ENCODE measurements around the gene ESRRA. TPM values are rescaled to one million over a fixed set of nuclear protein-coding genes. Genes with fewer than 3 reads are reported as not detected.

Gene ESRRA
- total RNA-seq, 1 experiment from 2014 or later = 16.0 TPM

DNA sequence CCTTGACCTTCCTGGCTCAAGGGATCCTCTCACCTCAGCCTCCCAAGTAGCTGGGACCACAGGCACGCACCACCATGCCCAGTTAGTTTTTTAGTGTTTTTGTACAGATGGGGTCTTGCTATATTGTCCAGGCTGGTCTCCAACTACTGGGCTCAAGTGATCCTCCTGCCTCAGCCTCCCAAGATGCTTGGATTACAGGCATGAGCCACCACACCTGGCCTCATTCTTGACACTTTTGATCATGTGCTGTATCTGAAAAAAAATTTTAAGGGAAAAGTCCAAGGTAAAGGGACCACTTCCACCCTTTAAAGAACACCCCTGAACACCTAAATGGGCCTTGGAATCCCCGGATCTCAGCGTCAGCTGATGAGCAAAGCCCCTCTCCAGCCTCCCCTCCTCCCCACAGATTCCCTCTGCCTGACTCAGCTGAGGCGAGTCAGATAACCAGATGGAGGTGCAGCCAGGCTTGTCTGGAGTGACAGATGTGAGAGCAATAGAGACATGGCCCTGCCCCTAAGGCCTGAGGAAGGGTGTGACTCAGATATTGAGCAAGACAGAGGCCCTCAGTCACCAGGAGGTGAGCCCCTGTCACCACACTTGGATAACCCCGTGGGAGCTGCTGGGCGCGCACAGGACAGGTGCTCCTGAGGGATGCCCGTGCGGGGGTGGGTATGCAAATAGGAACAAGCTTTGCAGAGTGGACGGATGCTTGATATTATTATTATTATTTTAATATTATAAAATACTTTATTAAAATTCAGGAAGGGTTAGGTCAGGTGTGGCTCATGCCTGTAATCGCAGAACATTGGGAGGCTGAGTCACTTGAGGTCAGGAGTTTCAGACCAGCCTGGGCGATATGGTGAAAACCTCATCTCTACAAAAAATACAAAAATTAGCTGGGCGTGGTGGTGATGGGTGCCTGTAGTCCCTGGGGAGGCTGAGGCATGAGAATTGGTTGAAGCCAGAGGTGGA, 29.7 kb downstream of the ESRRA start:
- Histone ChIP-seq H3K4me1 (ENCODE audit: low read length) (peaks cover 55% of the 10 kb centered on the region), H3K9ac (ENCODE audit: low read length) (0 out of 2 replicates have a peak overlapping the region, but pooled peaks have one; percentile 13), H3K36me3 (ENCODE audit: insufficient read depth, low read length) (peaks cover 11% of the 10 kb centered on the region; the same call in 1 of the 2 replicates), H3K4me2 (ENCODE audit: low read depth, low read length, poor library complexity, severe bottlenecking) (peak overlapping the region; percentile 33), H3K79me2 (ENCODE audit: low read length) (peaks cover 26% of the 10 kb centered on the region), H3K27ac (ENCODE audit: low read length) (peak overlapping the region; percentile 90), H3K4me3 (ENCODE audit: low read length) (no peak overlapping the region), H4K20me1 (ENCODE audit: insufficient read depth, low read depth, low read length) (peaks cover 3% of the 10 kb centered on the region; the same call in 1 of the 2 replicates), H3K9me3 (ENCODE audit: low read length) (no peaks in the 10 kb centered on the region), H3K9me2 (replicated peaks; ENCODE audit: insufficient read depth, low read length) (no peaks in the 10 kb centered on the region), H3K27me3 (ENCODE audit: low read length) (no peaks in the 10 kb centered on the region), H2AFZ (ENCODE audit: low read length) (no peak overlapping the region)
- DNase-seq = peak; percentile 97

DNA sequence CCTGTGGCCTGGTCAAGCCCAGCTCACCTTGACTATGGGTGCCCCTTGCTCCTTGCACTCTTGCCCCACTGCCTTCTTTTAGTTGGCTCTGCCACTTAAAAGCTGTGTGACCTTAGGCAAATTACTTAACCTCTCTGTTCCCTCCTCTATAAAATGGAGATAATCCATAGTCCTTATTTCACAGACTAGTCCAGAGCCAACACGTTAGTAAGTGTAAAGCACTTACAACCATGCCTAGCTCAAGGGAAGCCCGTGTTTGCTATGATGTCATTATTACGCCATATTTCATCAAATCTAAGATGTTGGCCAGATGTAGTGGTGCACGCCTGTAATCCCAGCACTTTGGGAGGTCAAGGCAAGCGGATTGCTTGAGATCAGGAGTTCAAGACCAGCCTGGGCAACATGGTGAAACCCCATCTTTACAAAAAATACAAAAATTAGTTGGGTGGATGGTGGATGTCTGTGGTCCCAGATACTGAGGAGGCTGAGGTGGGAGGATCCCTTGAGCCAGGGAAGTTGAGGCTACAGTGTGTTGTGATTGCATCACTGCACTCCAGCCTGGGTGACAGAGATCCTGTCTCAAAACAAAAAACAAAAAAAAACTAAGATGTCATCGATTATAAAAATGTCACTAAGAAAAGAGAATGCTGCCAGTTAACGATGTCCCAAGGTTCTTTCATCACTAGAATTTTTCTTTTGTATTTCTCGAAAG, 32.4 kb downstream of the ESRRA start:
- Histone ChIP-seq H4K20me1 (ENCODE audit: insufficient read depth, low read depth, low read length) (peaks cover 16% of the 10 kb centered on the region; the same call in 1 of the 2 replicates), H3K27ac (ENCODE audit: low read length) (peak overlapping the region; percentile 90; the same call in 1 of the 2 replicates), H3K9me3 (ENCODE audit: low read length) (no peaks in the 10 kb centered on the region), H2AFZ (ENCODE audit: low read length) (no peak overlapping the region), H3K36me3 (ENCODE audit: insufficient read depth, low read length) (peaks cover 11% of the 10 kb centered on the region; the same call in 1 of the 2 replicates), H3K79me2 (ENCODE audit: low read length) (peaks cover 30% of the 10 kb centered on the region), H3K9ac (ENCODE audit: low read length) (no peak overlapping the region), H3K9me2 (replicated peaks; ENCODE audit: insufficient read depth, low read length) (no peaks in the 10 kb centered on the region), H3K4me2 (ENCODE audit: low read depth, low read length, poor library complexity, severe bottlenecking) (no peak overlapping the region), H3K27me3 (ENCODE audit: low read length) (no peaks in the 10 kb centered on the region), H3K4me1 (ENCODE audit: low read length) (peaks cover 59% of the 10 kb centered on the region), H3K4me3 (ENCODE audit: low read length) (no peak overlapping the region)
- no peak for DNase-seq

GRCh38 chr11:64338716-64339115, 33.4 kb downstream of the ESRRA start:
- peak overlapping the region; percentile 90 for H3K4me2 ChIP-seq (ENCODE audit: low read depth, low read length, poor library complexity, severe bottlenecking)
- H3K36me3 ChIP-seq (ENCODE audit: insufficient read depth, low read length) = peaks cover 11% of the 10 kb centered on the region
- peaks cover 59% of the 10 kb centered on the region for H3K4me1 ChIP-seq (ENCODE audit: low read length)

DNA sequence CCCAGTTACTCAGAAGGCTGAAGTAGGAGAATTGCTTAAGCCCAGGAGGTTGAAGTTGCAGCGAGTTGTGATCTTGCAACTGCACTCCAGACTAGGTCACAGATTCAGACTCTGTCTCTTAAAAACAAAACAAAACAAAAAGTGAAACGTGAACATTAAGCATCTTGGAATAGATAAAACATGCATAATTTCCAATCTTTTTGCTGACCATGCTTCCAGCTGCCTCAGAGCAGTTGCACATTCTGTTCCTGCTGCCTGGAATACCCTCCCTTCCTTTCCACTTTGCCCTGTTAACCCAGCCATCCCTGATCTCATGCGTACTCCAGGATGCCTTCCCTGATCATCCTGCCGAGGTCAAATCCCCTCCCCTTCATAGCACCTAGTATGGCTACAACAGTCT, 34.0 kb downstream of the ESRRA start:
- Histone ChIP-seq H2AFZ (ENCODE audit: low read length) (no peak overlapping the region), H3K36me3 (ENCODE audit: insufficient read depth, low read length) (peaks cover 11% of the 10 kb centered on the region), H3K9me2 (replicated peaks; ENCODE audit: insufficient read depth, low read length) (no peaks in the 10 kb centered on the region), H3K9me3 (ENCODE audit: low read length) (no peaks in the 10 kb centered on the region), H3K9ac (ENCODE audit: low read length) (peak overlapping the region; percentile 88), H3K4me1 (ENCODE audit: low read length) (peaks cover 59% of the 10 kb centered on the region), H3K4me3 (ENCODE audit: low read length) (peak overlapping the region; percentile 79), H4K20me1 (ENCODE audit: insufficient read depth, low read depth, low read length) (peaks cover 23% of the 10 kb centered on the region; the same call in 1 of the 2 replicates), H3K4me2 (ENCODE audit: low read depth, low read length, poor library complexity, severe bottlenecking) (peak overlapping the region; percentile 90), H3K27ac (ENCODE audit: low read length) (peak overlapping the region; percentile 90), H3K79me2 (ENCODE audit: low read length) (peaks cover 34% of the 10 kb centered on the region), H3K27me3 (ENCODE audit: low read length) (no peaks in the 10 kb centered on the region)
- DNase-seq = no peak

More at GRCh38 chr11:64338716-64339115, 33.4 kb downstream of the ESRRA start:
- peak overlapping the region; percentile 79 for H3K4me3 ChIP-seq (ENCODE audit: low read length)
- H4K20me1 ChIP-seq (ENCODE audit: insufficient read depth, low read depth, low read length) = peaks cover 23% of the 10 kb centered on the region; the same call in 1 of the 2 replicates
- peak overlapping the region; percentile 88 for H3K9ac ChIP-seq (ENCODE audit: low read length)
- no peaks in the 10 kb centered on the region for H3K27me3 ChIP-seq (ENCODE audit: low read length)
- DNase-seq = no peak
- no peaks in the 10 kb centered on the region for H3K9me2 ChIP-seq (replicated peaks; ENCODE audit: insufficient read depth, low read length)
- no peaks in the 10 kb centered on the region for H3K9me3 ChIP-seq (ENCODE audit: low read length)
- peaks cover 34% of the 10 kb centered on the region for H3K79me2 ChIP-seq (ENCODE audit: low read length)
- peak overlapping the region; percentile 90 for H3K27ac ChIP-seq (ENCODE audit: low read length)
- no peak overlapping the region for H2AFZ ChIP-seq (ENCODE audit: low read length)

GRCh38 chr11:64339754-64340408, 34.6 kb downstream of the ESRRA start, which contains the start of gene CCDC88B:
Gene CCDC88B, plus strand, starts transcription at chr11:64340204. Its CDS starts 63 bp downstream, at chr11:64340267.
- Histone ChIP-seq H3K27ac (ENCODE audit: low read length) (peak within 1 kb of the TSS; percentile 90), H3K4me2 (ENCODE audit: low read depth, low read length, poor library complexity, severe bottlenecking) (peak within 1 kb of the TSS; percentile 90), H3K9me3 (ENCODE audit: low read length) (no peaks in the 10 kb centered on the region), H3K9me2 (replicated peaks; ENCODE audit: insufficient read depth, low read length) (no peaks in the 10 kb centered on the region), H3K4me1 (ENCODE audit: low read length) (peaks cover 55% of the 10 kb centered on the region), H2AFZ (ENCODE audit: low read length) (no peak within 1 kb of the TSS), H3K27me3 (ENCODE audit: low read length) (no peaks in the 10 kb centered on the region), H4K20me1 (ENCODE audit: insufficient read depth, low read depth, low read length) (peaks cover 23% of the 10 kb centered on the region; the same call in 1 of the 2 replicates), H3K79me2 (ENCODE audit: low read length) (peaks cover 34% of the 10 kb centered on the region), H3K9ac (ENCODE audit: low read length) (peak within 1 kb of the TSS; percentile 88), H3K36me3 (ENCODE audit: insufficient read depth, low read length) (peaks cover 13% of the 10 kb centered on the region), H3K4me3 (ENCODE audit: low read length) (peak within 1 kb of the TSS; percentile 79)
- peak; percentile 95 for DNase-seq

GRCh38 chr11:64340671-64341335, 35.5 kb downstream of the ESRRA start:
- peak; percentile 93 for DNase-seq
- peaks cover 23% of the 10 kb centered on the region; the same call in 1 of the 2 replicates for H4K20me1 ChIP-seq (ENCODE audit: insufficient read depth, low read depth, low read length)
- H2AFZ ChIP-seq (ENCODE audit: low read length) = no peak overlapping the region
- peaks cover 13% of the 10 kb centered on the region for H3K36me3 ChIP-seq (ENCODE audit: insufficient read depth, low read length)
- peak overlapping the region; percentile 79 for H3K4me3 ChIP-seq (ENCODE audit: low read length)
- H3K4me2 ChIP-seq (ENCODE audit: low read depth, low read length, poor library complexity, severe bottlenecking) = peak overlapping the region; percentile 90
- H3K79me2 ChIP-seq (ENCODE audit: low read length) = peaks cover 34% of the 10 kb centered on the region
- H3K9me3 ChIP-seq (ENCODE audit: low read length) = no peaks in the 10 kb centered on the region
- H3K9me2 ChIP-seq (replicated peaks; ENCODE audit: insufficient read depth, low read length) = no peaks in the 10 kb centered on the region
- H3K27me3 ChIP-seq (ENCODE audit: low read length) = no peaks in the 10 kb centered on the region
- H3K9ac ChIP-seq (ENCODE audit: low read length) = peak overlapping the region; percentile 88
- H3K4me1 ChIP-seq (ENCODE audit: low read length) = peaks cover 47% of the 10 kb centered on the region
- H3K27ac ChIP-seq (ENCODE audit: low read length) = peak overlapping the region; percentile 90

GRCh38 chr11:64341429-64341828, 36.1 kb downstream of the ESRRA start:
- Histone ChIP-seq H3K4me2 (ENCODE audit: low read depth, low read length, poor library complexity, severe bottlenecking) (peak overlapping the region; percentile 90), H4K20me1 (ENCODE audit: insufficient read depth, low read depth, low read length) (peaks cover 23% of the 10 kb centered on the region; the same call in 1 of the 2 replicates), H3K36me3 (ENCODE audit: insufficient read depth, low read length) (peaks cover 13% of the 10 kb centered on the region), H3K27me3 (ENCODE audit: low read length) (no peaks in the 10 kb centered on the region), H3K9me2 (replicated peaks; ENCODE audit: insufficient read depth, low read length) (no peaks in the 10 kb centered on the region), H3K79me2 (ENCODE audit: low read length) (peaks cover 34% of the 10 kb centered on the region), H3K9me3 (ENCODE audit: low read length) (no peaks in the 10 kb centered on the region), H3K9ac (ENCODE audit: low read length) (no peak overlapping the region; the same call in 1 of the 2 replicates), H2AFZ (ENCODE audit: low read length) (no peak overlapping the region), H3K27ac (ENCODE audit: low read length) (no peak overlapping the region), H3K4me3 (ENCODE audit: low read length) (no peak overlapping the region), H3K4me1 (ENCODE audit: low read length) (peaks cover 42% of the 10 kb centered on the region)
- DNase-seq = no peak
